Renal cortex interstitium (tissue), 11 donors: ENCODE data around the gene RUBCNL. TPM values are rescaled to one million over a fixed set of nuclear protein-coding genes. Genes with fewer than 3 reads are reported as not detected.

ENCODE experiments used
- DNase-seq, 11 donors: peaks; one replicate each; pipeline ENCODE4 v3.0.0-alpha.2; 2013; ENCODE audit warnings: low read depth in 9 of 11, low spot score in 4 of 11; ENCODE audit errors: extremely low read depth in 1 of 11
- polyA plus RNA-seq, 3 donors: library from polyadenylated mRNA; unstranded; fragments of 120-200 nt; gene quantifications; one replicate each; pipeline ENCODE4 v1.2.1, GENCODE V29; 2013; ENCODE audit not compliant: insufficient read length in 3 of 3

The RUBCNL gene
- polyA plus RNA-seq, 3 donors, result 2.0 to 2.5 (median 2.2) TPM

DNA sequence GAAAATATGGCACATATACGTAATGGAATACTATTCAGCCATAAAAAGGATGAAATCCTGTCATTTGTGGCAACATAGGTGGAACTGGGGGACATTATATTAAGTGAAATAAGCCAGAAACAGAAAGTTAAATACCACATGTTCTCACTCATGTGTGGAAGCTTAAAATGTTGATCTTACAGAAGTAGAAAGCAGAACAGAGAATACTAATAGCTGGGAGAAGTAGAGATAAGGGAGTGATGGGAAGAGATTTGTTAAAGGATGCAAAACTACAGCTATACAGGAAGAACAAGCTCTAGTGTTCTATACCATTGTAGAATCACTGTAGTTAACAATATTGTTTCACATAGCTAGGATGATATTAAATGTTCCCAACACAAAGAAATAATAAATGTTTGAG lies 68.1 kb downstream of the RUBCNL start:
- DNase-seq, result no peak

DNA sequence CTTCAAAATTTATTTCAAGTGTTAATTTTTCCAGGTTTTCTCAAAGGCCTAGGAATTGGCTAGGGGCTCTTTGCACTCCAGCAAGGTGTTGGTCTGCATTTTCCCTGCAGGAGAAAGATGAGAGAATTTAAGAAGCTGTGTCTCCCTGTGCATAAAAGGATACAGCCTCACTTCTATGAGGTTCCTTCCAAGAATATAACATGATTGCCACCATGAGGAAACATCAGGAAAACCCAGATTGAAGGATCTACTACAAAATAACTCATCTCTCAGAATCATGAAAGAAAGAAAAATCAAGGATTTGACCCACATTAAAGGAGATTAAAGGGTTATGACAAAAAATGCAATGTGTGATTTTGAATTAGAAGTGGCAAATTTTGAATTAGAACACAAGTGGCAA lies 69.9 kb downstream of the RUBCNL start:
- no peak for DNase-seq

DNA sequence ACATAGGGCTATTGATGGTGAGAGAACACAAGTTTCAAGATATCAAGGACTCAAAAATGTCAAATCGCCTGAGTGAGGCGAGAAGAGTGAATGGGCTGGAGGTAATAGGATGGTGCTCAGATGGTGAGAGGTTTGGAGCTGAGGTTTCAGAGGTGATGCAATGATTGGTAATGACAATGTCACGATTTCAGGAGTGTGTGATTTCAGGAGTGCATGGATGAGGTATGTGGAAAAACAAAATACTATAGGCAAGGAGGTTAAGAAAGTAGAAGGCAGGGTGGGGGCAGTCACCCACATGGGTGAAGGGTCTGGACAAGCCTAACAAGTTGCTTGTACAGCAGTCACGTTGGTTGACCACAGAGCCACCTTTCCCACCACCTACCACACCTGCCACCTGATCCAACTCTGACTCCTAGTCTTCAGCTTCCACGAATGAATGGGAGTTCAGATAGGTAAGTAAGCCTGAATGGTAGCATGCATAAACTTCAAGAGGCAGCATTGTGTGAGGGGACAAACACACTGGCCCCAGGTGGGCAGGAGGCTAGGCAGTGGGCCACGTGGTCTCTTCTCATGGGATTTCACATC lies 71.5 kb downstream of the RUBCNL start:
- no peak for DNase-seq

DNA sequence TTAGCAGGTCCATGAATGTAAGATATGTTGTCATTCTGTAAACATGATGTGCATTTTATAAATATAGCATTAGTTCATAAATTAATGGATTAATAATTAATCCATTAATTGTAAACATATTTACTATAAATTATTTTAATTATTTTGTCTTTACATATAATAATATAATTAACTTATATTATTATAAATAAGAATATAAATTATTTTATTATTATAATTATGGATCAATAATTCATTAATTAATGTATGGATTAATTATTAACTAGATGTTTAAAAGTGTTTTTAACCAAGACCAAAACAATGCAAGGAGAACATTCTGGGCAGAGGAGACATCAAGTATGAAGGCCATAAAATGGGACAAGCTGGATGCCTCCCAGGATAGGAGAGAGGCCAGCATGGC lies 72.0 kb downstream of the RUBCNL start:
- no peak for DNase-seq

DNA sequence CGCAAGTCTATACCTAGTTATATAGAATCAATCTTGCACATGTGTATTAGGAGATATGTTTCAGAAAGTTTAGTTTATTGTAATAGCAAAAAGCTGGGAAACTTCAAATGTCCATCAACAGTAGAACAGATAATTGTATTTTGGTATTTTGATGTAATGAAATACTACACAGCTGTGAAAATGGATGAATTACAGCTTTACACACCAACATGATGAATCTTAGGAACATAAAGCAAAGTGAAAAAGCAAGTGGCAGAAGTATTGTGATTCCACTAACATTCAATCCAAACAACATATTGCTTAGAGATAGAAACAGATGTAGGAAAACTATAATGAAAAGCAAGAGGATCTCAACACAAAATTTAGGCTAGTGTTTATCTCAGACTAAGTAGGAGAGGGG lies 72.5 kb downstream of the RUBCNL start:
- DNase-seq, result no peak

DNA sequence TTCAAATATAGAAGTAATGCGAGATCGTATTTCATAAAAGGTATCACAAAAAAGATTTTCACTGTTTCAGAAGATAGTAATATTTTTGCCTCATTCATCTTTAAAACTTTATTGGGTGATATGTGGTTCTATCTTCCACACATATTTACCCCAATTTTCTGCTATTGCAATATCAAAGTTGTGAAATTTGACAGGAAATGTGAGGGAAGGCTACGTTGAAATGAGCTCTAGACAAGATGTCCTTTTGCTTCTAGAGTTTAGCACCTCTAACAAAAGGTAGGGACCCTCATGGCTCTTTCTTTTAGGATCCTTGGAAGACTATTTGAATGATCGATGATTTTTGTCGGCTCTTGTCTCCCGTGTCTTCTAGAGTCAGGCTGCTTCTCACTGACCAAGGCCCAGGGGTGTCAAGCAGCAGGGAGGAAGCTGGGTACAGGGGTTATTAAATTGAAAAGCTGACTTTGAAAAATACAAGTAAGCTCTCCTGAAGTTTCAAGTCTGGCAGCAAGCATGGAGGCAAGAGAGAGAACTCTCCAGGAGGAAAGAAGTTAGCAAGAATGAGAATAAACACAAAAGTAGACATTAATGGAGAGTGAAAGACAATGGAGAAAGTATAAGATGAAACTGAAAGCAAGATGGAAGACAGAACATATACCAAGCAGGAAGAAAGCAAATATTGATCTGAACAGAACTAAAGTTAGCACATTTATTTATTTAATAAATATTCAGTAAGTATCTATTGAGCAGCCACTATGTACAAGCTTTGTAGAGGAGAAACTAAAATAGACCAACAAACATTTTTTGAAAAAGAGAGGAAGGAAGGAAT lies 73.4 kb downstream of the RUBCNL start:
- DNase-seq, result no peak

DNA sequence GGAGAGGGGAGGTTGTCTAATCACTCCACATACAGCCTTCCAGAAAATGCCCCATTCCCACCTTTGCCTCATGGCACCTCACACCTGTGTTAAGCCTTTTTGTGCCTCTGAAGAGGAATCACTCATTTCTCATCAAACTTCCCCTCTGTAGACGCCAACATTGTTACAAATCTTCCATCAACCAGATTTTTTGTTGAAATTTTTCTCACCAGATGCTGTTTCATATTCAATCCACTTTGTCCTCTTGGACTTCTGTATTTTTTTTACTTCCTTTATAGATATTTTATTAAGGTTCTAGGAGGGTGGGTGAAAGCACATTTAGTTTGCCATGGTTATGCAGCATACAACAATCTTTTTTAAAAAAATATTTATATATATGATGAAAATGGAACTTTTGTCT lies 74.0 kb downstream of the RUBCNL start:
- no peak for DNase-seq

DNA sequence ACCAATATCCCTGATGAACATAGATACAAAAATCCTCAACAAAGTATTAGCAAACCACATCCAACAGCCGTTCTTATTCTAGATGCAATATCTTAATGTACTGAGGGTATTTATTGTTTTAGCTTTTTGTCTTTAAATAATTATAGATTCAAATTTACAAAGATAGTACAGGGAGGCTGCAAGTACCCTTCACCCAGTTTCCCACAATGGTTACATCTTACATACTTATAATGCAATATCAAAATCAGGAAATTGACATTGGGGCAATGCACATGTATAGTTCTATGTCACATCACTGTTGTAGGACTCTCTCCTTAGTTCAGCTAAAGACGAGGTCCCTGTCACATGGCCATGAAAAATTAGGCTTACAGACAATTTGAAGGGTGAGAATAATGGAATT lies 75.8 kb downstream of the RUBCNL start:
- DNase-seq, result no peak

DNA sequence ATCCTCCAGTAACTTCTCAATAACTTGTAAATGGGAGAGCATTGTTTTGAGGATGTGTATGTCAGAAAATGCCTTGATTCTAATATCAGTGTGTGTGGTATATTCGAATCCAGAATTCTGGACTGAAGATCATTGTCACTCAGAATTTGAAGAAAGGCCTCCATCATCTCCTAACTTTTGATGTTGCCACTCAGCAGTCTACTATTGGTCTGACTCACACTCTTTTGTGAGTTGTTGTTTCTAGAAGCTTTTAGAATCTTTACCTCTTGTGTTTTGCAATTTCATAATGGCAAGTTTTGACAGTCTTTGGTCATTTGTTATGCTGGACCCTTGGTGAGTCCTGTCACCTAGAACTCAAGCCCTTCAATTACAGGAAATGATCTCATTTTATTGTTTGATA lies 77.0 kb downstream of the RUBCNL start:
- DNase-seq, result no peak

DNA sequence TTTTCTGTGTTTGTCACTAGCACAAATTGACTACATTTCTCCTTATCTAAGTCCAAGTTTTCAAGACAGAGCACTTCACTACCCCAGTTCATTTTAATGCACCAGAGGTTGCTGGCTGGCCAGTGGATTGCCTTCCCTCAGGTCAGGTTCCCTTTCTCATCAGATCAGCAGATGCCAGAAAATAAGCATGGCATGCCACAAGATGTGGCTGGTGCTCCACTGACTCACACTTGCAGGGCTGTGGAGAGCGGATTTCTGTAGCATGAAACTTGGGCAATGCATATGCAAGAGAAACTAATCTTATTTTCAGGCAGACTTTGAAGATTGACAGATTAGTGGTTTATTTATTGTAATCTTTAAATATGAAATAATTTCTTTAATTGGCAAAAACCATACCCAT lies 79.5 kb downstream of the RUBCNL start:
- DNase-seq, result no peak

DNA sequence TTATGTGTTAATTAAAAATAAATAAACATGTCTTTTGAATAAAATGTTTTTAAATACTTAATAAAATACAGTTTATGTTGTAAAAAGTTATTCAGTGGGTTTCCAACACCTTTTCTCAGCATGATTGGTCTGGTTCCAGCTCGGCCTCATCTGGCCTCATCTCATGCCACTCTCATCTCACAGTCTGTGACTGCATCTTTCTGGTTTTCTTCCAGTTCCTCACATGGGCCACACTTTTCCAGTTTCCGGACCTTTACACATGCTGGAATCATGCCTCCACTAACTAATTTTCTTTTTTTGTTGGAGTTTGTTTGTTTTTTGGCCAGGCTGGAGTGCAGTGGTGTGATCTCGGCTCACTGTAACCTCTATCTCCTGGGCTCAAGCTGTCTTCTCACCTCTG lies 82.5 kb downstream of the RUBCNL start:
- DNase-seq, result no peak

DNA sequence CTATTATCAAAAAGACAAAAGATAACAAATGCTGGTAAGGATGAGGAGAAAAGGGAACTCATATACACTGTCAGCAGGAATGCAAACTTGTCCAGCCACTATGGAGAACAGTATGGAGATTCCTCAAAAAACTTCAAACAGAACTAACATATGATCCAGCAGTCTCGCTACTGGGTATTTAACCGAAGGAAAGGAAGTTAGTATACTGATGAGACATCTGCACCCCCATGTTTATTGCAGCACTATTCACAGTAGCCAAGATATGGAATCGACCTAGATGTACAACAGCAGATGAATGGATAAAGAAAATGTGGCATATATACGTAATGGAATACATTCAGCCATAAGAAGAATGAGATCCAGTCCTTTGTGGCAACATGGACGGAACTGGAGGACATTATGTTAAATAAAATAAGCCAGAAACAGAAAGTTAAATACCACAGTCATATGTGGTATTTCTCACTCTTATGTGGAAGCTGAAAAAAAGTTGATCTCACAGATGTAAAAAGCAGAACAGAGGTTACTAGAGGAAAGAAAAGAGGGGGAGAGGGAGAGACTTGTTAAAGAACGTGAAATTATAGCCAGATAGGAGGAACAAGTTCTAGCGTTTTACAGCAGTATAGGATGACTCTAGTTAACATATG lies 83.2 kb downstream of the RUBCNL start:
- DNase-seq, result no peak

DNA sequence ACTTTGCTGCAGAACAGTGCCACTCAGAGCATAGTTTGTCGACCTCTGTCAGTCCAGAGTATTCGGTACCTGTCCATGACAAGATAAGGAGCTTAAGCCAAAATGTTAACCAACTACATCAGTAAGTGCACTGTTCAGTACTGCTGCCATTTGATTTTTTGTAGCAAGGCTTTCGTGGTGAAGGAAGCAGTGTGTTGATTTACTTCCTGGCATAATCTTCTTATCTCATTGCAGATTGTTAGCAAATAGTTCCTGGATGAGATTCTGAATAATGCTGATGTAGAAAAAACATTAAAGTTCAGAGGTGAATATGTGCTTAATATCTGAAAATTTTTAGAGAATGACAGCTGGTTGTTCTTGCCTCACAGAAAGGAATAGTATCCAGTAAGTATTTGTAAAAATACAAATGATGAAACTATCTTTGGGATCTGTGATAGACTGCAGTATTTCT lies 89.7 kb downstream of the RUBCNL start:
- no peak for DNase-seq

DNA sequence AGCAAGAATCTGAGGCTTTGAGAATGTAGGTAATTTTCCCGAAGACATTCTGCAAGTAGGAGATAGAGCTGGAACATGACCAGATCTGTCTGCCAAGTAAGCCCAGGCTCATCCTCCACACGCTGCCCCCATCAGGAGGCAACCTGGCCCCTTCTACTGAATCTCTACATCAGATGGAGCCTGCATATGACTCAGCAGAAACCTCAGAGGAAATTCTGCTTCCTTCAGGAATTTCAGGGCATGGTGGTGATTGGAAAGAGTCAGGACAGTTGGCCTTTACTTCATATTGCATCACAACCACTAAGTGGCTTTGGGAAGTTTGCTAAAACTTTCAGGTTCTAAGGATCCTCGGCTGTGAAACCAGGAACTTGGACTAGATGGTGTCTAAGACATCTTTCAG lies 90.1 kb downstream of the RUBCNL start:
- no peak for DNase-seq

DNA sequence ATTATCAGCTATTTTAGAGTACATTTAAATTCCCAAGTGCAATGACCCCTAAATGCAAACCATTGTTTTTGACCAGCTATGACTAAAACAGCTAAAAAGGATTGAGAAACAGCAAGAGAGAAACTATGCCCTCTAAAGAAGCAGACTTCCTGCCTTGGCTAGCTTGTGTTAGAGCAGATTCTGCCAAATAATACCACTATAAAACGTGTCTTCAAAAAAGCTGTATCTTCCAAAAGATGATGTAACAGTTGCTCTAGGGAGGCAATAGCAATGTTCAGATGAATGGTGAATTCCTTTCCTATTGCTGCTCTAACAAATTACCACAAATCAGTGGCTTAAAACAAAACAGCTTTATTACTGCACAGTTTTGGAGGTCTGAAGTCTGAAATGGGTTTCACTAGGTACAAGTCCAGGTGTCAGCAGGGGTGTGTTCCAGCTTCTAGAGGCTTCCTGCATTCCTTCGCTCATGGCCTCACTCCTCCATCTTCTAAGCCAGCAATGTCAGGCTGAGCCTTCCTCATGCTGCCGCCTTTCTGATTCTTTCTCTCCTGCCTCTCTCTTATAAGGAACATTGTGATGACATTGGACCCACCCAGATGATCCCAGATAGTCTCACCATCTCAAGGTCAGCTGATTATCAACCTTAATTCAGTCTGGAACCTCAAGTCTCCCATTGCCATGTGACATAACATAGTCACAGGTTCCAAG lies 90.8 kb downstream of the RUBCNL start:
- DNase-seq, result no peak

DNA sequence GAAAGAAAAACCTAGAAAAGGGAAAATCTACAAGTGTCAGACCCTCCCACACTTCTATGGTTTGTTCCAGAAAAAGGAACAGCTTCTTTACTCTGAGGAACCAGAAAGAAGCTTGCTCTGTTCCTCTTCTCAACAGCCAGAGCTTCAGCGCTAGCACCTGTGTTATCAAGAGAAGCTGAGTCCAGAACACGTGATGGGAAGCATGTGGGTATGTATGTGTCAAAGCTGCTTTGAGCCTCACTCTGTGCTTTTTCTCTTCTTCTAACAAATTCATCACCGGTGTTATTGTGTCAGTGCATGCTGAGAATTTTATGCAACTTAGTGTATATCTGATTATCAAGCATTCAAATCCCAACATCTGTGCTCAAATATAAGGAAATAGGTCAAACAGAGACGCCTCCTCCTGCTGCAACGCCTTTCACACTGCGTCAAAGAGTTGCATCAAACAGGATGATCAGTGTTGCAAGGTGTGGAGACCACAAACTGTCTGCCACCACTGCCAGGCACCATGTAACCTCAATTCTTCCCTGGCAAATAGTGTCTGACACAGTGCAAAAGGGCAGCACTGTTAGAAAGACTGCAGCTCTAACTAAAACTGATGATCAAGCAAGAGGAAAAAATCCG lies 91.4 kb downstream of the RUBCNL start:
- DNase-seq, result no peak

DNA sequence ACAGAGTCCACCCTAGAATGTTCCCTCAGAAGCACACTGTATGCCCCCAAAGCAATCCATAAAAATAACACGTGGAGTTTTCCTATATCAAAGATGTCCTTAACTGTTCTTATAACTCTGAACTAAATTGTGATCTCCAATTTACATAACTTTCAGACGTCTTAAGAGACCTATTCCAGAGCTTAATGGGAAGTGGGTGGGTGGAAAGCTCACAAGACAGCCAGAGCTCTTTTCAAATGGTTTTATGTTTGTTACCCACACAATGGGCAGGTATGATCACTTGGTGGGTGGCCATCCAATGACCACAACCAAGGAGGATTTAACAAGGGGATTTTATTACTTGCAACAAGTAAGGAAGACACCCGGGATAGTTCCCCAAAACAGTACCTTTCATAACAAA lies 93.6 kb downstream of the RUBCNL start:
- DNase-seq, result no peak
